ENCODE data around the gene ZNF462. TPM values are rescaled to one million over a fixed set of nuclear protein-coding genes. Genes with fewer than 3 reads are reported as not detected.
A peak's percentile ranks its signal among the peaks of the same experiment; 100 is the strongest.
"Not testable (repeated sequence)": the region's sequence is repeated elsewhere in the genome, so short reads cannot be mapped to it uniquely, and the experiment has no call there.

The ZNF462 gene
- total RNA-seq, 1 donor from 2014 or later: 25.9 TPM

DNA sequence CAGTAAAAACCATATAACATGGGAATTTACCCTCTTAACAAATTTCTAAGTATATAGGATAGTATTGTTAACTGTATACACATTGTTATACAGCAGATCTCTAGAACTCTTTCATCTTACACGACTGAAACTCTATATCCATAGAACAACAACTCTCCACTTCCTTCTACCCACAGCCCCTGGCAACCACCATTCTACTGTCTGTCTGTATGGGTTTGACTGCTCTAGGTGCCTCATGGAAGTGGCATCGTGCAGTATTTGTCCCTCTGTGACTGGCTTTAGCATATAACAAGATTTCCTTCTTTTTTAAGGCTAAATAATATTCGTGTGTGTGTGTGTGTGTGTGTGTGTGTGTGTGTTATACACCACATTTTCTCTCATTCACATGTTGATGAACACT, 100.7 kb downstream of the ZNF462 start:
- ATAC-seq: no peak

DNA sequence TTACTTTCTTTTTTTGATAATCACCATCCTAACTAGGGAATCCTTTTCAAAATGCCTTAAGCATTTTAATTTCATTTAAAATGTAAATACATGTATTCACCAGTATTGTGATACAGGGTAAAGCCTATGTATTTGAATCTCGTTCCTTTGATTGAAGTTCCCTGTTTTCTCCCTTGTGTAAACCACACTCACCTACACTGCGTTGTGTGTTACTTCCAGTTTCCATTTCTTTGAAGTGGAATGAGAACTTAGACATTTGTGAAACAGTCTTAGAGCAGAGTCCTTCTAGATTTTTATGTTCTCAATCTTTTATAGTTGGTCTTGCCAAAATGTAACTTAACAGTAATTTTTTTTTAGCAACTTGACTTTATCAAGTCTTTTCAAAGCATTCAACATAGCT, 101.4 kb downstream of the ZNF462 start:
- ATAC-seq: no peak

DNA sequence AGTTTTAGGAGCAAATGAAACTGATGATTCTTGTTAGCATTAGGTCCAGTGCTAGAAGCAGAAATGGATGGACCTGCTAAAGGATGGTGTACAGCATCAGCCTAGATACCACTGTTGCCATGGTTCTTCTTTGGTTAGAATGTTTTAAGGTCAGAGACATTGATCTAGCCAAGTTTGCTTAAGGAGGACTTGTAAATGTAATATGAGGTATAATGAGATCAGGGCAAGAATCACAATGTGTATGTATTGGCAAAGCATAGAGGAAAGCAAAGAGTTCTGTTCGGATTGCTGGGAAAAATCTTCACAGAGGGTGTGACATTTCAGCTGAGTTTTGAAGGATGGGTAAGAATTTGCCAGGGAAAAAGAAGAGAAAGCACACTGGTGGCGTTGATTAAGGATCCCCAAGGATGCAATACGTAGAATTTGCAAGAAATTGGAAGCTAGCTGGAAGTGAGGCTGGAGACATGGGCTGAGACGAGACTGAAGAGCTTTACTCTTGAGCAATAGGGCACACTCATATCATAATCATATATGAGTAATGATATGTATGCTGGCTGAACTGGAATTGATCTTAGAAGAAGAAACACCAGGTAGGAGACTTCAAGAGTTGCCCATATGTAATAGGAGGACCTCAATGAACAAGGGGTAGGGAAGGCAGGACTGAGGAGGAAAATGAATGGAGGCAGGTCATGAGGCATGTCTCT, 102.0 kb downstream of the ZNF462 start:
- ATAC-seq: peak; percentile 85

DNA sequence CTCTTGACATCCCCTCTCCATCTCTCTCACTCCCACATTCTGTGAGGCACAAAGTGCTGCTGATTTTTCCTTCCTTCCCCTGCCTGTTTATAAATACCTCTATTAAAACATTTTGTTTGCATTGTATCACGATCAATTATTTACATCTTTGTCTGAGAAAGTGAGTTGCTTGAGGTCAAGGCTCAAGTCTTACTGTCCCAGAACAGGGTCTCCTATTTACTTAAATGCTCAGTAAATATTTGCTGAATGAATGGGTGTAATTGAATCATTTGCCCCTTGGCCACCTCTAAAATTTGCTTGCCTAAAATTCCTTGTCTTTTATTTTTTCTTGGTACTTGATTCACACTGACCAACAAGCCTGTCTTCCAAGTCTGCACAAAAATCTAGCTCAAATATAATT, 103.5 kb downstream of the ZNF462 start:
- no peak for ATAC-seq

DNA sequence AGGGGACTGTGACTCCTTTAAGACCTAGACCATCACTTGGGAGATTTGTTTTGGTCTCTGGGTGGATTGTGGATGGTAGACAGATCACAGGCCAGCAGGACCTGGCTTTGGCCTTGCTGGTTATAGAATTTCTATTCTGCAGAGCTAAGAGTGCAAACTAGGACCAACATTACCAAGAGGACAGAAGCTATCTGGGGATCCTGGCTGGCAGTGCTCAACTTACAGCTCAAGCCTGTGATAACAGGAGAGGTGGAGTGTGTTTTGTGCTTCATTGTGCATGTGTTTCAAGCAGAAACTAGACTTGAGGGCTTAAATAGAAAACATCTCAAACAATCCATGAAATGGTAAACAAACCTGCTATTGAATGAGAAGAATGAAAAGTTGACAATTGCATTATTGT, 106.7 kb downstream of the ZNF462 start:
- no peak for ATAC-seq

DNA sequence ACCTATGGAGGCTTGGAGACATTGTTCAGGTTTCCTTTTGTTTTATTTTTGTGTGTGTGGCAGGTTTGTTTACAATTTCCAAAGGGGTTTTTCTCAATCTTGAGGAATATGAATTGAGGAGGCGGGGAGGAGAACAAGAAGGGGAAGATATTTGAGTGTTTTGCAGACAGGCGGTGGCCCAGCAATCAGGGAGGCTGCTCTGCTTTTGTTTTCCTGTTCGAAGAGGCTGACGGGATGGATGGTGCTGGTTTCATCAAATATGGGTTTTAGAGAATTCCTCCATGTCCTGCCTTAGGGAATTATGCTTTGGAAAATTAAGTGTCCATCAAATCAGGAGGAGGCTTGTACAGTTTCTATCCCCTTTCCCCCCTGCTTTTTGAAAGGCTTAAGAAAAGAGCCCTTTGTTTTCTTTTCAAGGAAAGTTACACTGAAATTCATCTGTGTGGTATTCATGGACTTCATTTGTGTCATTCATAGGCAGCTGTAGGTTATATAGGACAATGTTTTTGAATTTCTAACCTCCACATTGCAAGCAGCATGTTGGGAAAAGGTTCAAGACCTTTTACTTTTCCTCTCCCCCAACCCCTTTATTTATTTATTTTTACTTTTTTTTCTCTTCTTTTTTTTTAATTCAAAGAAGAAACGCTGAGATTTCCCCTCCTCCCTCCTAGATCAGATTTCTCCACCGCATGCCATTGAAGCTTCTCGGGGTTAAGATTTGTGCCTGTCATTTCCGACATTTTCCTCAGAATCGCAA, 107.4 kb downstream of the ZNF462 start:
- ATAC-seq: no peak

DNA sequence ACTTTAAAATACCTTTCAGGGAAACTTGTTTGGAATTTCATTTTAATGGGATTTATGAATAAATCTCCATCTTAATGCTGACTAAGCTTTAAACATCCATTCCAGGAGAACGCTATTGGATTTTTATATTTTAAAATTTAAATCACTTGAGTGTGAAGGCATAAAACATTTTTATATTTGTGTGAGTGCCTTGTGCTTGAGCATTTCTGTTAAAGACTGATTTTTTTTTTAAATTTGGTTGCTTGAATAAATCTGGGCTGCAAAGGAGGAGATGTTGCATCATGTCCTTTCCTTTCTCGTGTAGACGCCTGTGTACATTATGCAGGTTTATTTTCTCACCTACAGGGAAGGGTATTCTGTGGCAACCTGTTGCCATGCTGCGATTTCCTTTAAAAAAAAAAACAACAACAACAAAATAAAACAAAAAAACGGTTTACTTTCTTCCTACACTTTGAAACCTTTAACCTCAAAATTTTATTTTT, 108.1 kb downstream of the ZNF462 start:
- ATAC-seq: no peak

DNA sequence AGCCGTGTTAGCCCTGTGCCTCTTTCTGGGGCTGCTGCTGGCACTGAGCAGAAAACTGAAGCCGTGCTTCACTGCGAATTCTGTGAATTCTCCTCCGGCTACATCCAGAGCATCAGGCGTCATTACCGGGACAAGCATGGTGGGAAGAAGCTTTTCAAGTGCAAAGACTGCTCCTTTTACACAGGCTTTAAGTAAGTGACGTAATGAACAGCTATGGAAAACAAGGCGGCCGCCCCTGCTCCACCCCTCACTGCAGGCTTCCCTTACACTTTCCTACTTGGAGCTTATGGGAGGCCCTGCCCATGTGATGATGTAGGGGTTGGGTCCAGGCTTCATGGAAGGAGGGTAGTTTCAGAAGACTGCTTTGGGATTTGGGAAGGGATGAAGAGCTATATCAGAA, 109.1 kb downstream of the ZNF462 start:
- no peak for ATAC-seq

DNA sequence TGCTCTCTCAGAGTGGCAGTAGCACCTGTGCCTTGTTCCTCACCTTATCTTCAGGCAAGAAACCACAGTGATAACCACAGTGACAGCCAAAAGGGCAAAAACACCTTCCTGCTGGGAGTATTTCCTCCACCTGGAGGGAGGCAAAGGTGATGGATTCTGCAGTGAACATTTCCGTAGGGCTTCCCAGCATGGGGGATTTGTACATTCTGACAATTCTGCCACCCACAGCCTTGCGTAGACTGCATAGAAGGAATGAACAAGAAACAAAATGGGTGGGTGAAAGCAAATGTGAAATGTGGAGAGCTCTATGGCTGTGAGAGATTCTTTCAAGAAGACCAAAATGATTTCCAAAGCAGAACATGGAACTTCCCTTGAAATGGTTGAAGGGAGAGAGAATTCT, 111.4 kb downstream of the ZNF462 start:
- ATAC-seq: no peak

DNA sequence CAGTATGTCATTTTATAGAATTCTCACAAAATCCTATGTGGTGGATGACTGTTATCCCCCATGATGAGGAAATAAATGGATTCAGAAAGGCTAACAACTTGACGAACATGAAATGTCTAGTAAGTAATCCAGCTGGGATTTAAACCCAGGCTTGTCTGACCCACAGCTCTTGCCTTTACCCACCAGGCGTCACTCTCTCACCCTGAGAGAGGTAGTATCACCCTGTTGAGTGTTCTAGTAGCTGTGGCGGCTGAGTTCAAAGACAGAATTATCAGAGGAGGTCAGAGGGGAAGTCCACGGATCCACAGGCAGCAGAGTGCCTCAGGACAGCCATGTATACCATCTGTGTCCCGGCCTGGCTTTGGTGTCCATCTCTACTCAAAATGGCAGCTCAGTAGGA, 113.8 kb downstream of the ZNF462 start:
- no peak for ATAC-seq

DNA sequence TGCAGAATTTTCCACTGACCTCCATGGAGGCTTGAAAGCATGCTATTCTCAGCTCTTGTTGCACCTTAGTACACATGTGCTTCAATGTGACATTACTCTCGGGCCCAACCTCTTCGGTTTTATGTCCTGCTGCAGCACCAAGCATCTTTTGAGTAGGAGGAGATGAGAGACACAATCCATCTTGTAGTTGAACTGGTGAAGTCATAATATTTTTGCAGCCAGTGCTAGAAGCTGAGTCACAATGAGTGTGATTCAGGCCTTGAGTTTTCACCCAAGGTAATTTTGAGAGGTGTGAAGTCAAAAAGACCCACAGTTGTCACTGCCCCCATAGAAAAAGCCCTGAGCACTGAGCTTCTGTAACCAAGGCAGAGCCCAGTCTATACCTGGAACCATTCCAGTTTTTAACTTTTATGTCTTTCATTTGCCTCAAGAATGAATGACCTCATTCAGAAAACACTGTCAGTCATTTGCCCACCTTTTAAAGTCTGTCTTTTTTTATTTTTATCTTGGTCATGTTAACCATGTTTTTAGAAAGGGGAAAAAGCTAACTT, 117.7 kb downstream of the ZNF462 start:
- no peak for ATAC-seq

DNA sequence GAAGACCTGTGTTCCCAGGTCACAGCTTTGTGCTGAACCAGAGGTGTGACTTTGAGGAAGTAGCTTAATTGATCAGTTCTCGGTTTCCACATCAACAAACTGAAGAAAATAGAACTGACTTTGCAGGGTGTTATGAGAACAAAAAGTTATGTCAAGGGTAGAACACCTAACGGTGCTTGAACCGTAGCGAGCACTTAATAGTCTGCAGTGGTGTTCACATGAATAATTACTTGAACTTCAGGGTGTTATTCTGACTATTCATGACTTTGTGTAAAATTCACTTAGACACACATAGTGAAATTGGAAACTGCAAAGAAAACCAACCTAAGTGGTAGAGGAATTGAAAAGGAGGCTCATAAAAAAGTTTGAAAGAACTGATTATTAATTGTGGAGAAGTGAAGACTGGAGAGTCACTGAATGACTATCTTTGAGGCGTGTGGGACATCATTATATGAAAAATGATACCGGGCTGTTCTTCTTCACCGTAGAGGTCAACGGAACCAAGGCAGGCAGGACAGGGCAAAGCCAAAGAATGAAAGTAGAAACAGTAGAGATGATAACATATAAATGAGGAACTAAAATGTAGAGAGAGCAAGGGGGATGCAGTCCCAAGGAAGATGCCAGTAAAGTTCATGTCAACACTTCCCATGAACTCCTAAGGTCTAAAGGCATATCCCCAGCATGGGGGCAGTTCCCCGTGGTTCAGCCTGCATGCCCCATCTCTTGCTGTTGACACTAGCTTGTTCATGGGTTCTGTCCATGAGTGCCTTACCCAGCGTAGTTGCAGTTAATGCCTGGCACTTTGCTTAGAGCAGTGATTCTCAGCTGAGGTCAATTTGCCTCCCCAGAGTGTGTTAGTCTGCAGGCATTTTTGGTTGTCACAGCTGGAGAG, 118.7 kb downstream of the ZNF462 start:
- ATAC-seq: no peak

DNA sequence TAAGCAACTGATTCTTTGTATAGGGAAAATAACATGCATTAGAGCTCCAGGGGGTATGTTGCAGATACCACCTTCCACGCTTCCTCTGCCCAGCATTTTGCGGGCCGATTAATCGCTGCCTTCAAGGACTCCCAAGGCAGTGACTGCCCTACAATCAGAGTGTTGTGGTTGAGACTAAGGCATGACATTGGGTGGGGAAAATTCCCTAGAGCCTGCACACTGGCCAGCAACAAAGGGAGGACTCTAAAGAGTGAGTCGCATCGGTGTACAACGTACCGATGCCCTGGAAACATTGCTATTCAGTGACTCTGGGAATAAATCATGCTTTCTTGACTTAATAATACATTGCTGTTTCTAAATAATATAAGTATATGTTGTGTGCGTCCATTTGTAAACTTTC, 119.7 kb downstream of the ZNF462 start:
- no peak for ATAC-seq

DNA sequence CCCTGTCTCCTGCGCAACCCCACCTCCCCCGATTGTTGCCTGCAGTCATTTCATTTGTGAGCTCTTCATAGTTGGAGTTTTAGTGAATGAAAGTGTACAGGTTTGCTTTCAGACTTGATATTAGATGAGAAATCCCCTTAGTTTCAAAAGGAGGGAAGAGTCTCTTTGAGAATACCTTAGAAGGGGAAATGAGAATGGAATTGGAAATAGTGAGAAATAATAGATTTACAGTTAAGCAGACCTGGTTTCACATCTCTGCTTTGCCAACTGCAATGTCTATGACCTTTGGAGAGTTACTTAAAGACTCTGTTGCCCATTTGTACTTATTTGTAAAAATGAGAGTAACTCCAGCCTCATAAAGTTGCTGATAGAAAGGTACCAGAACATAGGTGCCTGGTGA, 120.4 kb downstream of the ZNF462 start:
- ATAC-seq: no peak

DNA sequence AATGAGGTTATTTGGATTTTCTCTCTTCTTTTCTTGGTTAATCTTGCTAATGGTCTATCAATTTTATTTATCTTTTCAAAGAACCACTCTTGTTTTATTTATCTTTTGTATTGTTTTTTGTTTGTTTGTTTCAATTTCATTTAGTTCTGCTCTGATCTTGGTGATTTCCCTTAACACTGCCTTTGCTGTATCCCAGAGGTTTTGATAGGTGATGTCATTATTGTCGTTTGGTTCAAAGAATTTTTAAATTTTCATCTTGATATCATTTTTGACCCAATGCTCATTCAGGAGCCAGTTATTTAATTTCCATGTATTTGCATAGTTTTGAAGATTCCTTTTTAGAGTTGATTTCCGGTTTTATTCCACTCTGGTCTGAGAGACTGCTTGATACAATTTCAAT, 126.9 kb downstream of the ZNF462 start:
- not testable (repeated sequence) for ATAC-seq

DNA sequence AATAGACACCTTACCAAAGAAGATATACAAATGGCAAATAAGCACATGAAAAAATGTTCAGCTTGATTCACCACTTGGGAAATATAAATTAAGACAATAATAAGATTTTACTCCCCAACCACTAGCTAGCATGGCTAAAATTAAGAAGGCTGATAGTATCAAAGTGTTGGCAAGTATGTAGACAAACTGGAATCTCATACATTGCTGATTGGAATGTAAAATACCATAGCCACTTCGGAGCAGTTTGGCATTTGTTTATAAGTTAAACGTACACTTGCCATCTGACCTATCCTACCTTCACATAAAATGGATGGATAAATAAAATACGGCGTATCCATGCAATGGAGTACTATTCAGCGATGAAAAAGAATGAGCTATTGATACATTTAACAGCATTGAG, 129.2 kb downstream of the ZNF462 start:
- ATAC-seq: no peak

DNA sequence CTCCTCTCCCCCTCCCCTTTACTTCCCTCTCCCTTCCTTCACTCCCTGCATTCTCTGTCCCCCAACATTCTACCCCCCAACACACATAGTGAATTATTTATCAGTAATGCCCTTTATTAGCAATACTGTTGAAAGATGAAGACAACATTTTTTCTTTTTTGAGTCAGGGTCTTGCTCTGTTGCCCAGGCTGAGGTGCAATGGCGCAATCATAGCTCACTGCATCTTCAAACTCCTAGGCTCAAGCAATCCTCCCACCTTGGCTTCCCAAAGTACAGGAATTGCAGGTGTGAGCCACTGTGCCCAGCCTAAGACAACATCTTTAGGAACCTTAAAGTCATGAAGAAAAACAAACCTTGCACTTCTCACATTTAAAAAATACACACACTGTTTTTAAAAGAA, 130.6 kb downstream of the ZNF462 start:
- no peak for ATAC-seq

DNA sequence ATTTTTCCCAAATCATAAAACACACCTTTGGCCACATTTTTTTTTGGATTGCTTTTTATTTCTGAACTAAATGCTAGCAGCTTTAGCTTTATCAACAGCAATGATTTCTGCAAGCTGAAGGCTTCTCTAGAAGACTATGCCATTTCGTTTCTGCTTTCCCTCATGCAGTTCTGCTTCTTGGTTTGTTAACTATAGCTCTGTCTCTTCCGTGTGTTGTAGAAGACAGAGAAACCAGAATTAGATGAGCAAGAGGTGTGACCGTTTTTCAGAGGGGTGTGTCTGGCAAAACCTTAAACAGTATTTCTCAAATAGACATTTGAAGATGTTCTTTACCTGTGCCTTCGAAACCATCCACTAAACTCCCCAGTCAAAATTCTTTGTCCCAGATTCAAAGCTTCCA, 131.5 kb downstream of the ZNF462 start:
- ATAC-seq: no peak

DNA sequence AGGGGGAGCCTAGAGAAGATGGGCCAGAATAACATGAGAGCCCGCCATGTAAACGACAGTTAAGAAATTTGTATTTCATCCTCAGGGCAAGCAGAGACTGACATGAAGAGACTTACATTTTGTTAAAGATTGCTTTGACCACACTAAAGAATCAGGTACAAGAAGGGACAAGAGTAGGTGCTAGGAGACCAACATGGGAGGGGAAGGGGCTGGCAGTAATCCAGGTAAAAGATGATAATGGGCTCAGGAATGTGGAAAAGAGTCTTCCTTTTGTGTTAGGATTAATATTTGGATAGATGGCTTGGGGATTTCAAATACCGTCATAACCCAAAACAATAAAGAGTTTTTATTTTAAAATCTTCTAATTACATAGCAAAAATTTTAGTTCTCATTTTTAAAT, 137.3 kb downstream of the ZNF462 start:
- ATAC-seq: no peak

DNA sequence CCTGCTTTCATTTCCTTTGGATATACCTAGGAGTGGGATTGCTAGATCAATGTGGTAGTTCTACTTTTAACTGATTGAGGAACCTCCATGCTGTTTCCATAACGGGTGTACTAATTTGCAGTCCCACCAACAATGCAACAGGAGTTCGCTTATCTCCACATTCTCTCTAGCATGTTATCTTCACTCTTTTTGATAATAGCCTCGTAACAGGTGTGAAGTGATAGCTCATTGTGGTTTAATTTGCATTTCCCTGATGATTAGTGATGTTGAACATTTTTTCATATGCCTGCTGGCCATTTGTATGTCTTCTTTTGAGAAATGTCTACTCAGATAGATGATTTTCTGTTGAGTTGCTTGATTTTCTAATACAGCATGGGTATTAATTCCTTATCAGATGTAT, 142.2 kb downstream of the ZNF462 start:
- ATAC-seq: no peak

DNA sequence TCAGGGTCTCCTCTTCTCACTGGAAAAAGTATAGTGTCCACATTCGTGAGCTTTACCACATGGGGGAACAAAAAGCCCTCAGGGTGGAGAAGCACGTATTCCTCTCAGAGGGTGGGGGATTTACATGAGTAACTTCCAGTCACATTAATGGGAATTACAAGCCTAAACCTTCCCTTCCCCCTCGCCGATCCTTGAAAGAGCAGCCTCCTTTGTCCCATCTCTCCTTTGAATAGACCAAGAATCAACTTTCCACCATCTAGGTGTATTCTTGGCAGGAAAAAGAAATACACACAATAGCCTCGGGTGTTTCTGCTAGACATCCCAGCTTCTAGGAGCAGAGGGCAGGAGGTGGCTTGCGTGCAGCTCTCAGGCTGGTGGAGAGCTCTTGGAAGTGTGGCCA, 144.4 kb downstream of the ZNF462 start:
- ATAC-seq: no peak

DNA sequence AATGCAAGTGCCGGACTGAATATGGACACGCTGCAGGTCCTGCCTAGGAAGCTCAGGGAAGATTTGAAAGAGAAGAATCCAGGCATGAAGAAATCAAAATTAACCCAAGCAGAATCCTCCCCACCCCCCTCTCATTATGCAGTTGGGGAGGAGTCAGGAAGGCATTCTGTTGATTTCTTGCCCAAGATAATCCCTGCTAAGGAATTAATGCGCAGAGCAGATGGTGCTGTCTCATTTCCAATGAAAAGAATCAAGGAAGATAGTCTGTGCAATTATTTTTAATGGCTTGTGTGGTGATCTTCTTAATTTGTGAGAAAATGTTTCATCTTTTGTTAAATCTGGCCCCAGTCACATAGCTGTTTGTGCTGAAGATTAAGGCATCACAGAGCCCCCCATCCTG, 145.0 kb downstream of the ZNF462 start:
- no peak for ATAC-seq

DNA sequence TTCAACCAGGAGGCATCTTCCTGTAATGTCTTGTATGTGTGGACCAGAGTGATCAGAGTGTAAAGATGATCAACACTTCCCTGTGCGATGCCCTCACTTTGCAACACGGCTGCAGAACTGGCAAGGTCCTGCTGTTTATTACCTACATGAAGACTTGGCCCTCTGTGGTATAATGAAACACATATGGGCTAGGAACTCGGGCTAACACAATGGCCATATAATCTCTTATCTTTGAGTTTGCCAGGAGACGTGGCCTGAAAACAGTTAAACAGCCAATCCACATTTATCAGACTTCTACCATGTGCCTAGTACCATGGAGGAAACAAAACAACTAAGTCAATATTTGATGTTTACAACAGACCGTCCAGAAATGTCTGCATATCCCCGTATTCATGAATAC, 145.5 kb downstream of the ZNF462 start:
- ATAC-seq: no peak
